Measurements from ENCODE around the gene MTHFSD.

MTHFSD gene

GRCh38 chr16:86568677-86569623 lies 13.9 kb upstream of the MTHFSD start:
- DNase-seq = no peak

- DNase-seq = no peak
Measured at GRCh38 chr16:86567701-86568581, 12.9 kb upstream of the MTHFSD start.

- DNase-seq = no peak
Measured at GRCh38 chr16:86566966-86567700, 12.1 kb upstream of the MTHFSD start.

- DNase-seq = peak; percentile 54
Measured at GRCh38 chr16:86566601-86566965, 11.5 kb upstream of the MTHFSD start, which contains the start of gene FOXC2. Gene FOXC2 (plus strand): TSS chr16:86566829. CDS start chr16:86567336, 507 bp downstream.

- DNase-seq = no peak
Measured at GRCh38 chr16:86565644-86566511, 10.8 kb upstream of the MTHFSD start.

GRCh38 chr16:86565181-86565631 lies 10.2 kb upstream of the MTHFSD start:
- no peak for DNase-seq

- peak; percentile 80 for DNase-seq
Measured at GRCh38 chr16:86563469-86564345, 8.7 kb upstream of the MTHFSD start.

- no peak for DNase-seq
Measured at GRCh38 chr16:86562356-86562755, 7.3 kb upstream of the MTHFSD start.

GRCh38 chr16:86559802-86560305 lies 4.8 kb upstream of the MTHFSD start:
- no peak for DNase-seq

- no peak for DNase-seq
Measured at GRCh38 chr16:86558355-86559193, 3.5 kb upstream of the MTHFSD start.

- DNase-seq = no peak
Measured at GRCh38 chr16:86557587-86557986, 2.6 kb upstream of the MTHFSD start.

GRCh38 chr16:86556576-86556975 lies 1.5 kb upstream of the MTHFSD start:
- DNase-seq = no peak

GRCh38 chr16:86555704-86556075 lies 655 bp upstream of the MTHFSD start:
- DNase-seq = no peak

- no peak for DNase-seq
Measured at GRCh38 chr16:86554599-86554916, 477 bp downstream of the MTHFSD start.

- no peak for DNase-seq
Measured at GRCh38 chr16:86553356-86553755, 1.7 kb downstream of the MTHFSD start.

GRCh38 chr16:86550281-86550680 lies 4.8 kb downstream of the MTHFSD start:
- DNase-seq = no peak

GRCh38 chr16:86549893-86550190 lies 5.2 kb downstream of the MTHFSD start:
- no peak for DNase-seq

GRCh38 chr16:86549076-86549892 lies 5.8 kb downstream of the MTHFSD start:
- DNase-seq = no peak

- DNase-seq = no peak
Measured at GRCh38 chr16:86547286-86547685, 7.7 kb downstream of the MTHFSD start.
